ENCODE measurements around the gene MAN2A2. TPM values are rescaled to one million over a fixed set of nuclear protein-coding genes. Genes with fewer than 3 reads are reported as not detected.

The MAN2A2 gene
- total RNA-seq, 1 donor from 2014 or later = 60.2 TPM

DNA sequence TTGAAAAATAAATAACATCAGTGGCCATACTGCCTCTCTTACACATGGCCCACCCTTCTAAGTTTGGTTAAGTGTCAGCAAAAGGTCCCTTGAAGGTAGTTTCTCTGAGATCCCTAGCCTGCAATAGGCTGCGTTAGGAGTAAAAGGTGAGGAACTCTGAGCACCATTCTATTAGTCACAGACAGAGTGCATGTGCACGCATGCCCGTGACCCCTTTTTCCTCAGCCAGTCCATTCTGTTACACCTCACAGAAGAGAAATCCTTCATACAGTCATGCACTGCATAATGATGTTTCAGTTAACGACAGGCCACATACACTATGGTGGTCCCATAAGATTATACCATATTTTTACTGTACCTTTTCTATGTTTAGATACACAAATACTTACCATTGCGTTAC, 64.1 kb downstream of the MAN2A2 start:
- H3K9me3 Mint-ChIP-seq = no peaks in the 10 kb centered on the region
- TF ChIP-seq, protein P1, sequence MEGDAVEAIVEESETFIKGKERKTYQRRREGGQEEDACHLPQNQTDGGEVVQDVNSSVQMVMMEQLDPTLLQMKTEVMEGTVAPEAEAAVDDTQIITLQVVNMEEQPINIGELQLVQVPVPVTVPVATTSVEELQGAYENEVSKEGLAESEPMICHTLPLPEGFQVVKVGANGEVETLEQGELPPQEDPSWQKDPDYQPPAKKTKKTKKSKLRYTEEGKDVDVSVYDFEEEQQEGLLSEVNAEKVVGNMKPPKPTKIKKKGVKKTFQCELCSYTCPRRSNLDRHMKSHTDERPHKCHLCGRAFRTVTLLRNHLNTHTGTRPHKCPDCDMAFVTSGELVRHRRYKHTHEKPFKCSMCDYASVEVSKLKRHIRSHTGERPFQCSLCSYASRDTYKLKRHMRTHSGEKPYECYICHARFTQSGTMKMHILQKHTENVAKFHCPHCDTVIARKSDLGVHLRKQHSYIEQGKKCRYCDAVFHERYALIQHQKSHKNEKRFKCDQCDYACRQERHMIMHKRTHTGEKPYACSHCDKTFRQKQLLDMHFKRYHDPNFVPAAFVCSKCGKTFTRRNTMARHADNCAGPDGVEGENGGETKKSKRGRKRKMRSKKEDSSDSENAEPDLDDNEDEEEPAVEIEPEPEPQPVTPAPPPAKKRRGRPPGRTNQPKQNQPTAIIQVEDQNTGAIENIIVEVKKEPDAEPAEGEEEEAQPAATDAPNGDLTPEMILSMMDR (conservative IDR thresholded peaks at IDR 0.05) = no peak
- no peak for DNase-seq (ENCODE audit: extremely low spot score, unreplicated experiment)
- no peaks in the 10 kb centered on the region for H3K27me3 Mint-ChIP-seq
- H3K27ac Mint-ChIP-seq = no peak overlapping the region
- H3K4me1 Mint-ChIP-seq (ENCODE audit: unreplicated experiment) = peaks cover under 1% of the 10 kb centered on the region
- no peak overlapping the region for H3K4me3 Mint-ChIP-seq
- H3K36me3 Mint-ChIP-seq = peaks cover 10% of the 10 kb centered on the region

DNA sequence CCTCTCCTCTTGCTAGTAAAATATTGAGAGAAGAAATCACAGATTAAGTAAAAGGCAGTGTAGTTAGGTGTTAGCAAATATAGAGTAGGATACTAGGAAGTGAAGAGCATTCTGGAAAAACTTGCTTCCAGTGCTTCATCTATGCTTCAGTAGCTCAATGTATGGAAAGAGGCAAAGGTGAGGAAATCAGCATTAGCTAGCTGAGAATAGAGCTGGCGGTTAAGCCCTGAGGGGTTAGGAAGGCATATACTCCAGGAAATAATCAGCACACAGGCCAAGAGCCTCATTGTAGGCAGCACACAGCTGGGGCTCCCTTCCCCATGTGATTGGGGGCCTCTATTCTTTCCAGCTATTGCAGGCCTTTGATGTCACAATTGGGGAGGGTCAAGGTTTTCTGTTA, 65.3 kb downstream of the MAN2A2 start:
- Mint-ChIP-seq H3K27me3 (no peaks in the 10 kb centered on the region), H3K4me3 (no peak overlapping the region), H3K27ac (no peak overlapping the region), H3K36me3 (peaks cover 9% of the 10 kb centered on the region), H3K9me3 (no peaks in the 10 kb centered on the region), H3K4me1 (ENCODE audit: unreplicated experiment) (no peaks in the 10 kb centered on the region)
- TF ChIP-seq, protein P1 (conservative IDR thresholded peaks at IDR 0.05) = no peak
- no peak for DNase-seq (ENCODE audit: extremely low spot score, unreplicated experiment)

DNA sequence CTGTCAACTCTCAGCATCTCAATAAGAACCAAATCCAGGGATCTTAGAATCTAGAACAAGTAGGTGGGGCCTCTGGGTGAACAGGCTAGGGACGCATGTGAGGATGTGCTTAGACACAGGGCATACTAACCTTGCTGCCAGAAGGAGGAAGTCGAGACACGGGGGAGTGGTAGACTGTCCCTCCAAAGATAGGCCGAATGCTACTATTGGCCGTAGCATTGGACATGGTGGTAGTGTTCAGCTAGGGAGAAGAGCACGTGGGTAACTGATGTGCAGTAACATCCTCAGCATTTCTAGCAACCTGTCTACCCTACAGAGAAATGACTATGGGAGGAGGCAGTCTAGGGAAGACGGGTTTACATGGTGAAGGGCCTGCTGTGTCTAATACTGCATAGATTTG, 67.2 kb downstream of the MAN2A2 start:
- TF ChIP-seq, protein P1 (conservative IDR thresholded peaks at IDR 0.05) = no peak
- DNase-seq (ENCODE audit: extremely low spot score, unreplicated experiment) = no peak
- no peak overlapping the region for H3K27ac Mint-ChIP-seq
- no peaks in the 10 kb centered on the region for H3K4me1 Mint-ChIP-seq (ENCODE audit: unreplicated experiment)
- peaks cover 12% of the 10 kb centered on the region for H3K36me3 Mint-ChIP-seq
- no peak overlapping the region for H3K4me3 Mint-ChIP-seq
- H3K27me3 Mint-ChIP-seq = no peaks in the 10 kb centered on the region
- H3K9me3 Mint-ChIP-seq = no peaks in the 10 kb centered on the region

DNA sequence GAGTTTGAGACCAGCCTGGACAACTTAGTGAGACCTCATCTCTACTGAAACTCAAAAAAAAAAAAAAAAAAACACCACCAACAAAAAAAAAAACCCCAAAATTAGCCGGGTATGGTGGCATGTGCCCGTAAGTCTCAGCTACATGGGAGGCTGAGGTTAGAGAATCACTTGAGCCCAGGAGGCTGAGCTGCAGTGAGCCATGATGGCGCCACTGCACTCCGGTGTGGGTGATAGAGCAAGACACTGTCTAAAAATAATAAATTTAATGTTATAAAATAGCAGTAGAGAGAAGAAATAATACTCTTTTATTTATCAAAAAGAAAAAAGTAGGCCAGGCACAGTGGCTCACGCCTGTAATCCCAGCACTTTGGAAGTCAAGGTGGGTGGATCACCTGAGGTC, 69.0 kb downstream of the MAN2A2 start:
- Mint-ChIP-seq H3K36me3 (peaks cover 15% of the 10 kb centered on the region), H3K4me3 (no peak overlapping the region), H3K9me3 (no peaks in the 10 kb centered on the region), H3K27me3 (no peaks in the 10 kb centered on the region), H3K4me1 (ENCODE audit: unreplicated experiment) (no peaks in the 10 kb centered on the region), H3K27ac (no peak overlapping the region)
- TF ChIP-seq, protein P1 (conservative IDR thresholded peaks at IDR 0.05) = no peak
- DNase-seq (ENCODE audit: extremely low spot score, unreplicated experiment) = no peak

Other genes starting within 250 kb of the MAN2A2 start
- 8.5 and 21.5 TPM in 2 replicates for gene BLM, start 186.0 kb upstream of the MAN2A2 start, total RNA-seq (ENCODE audit: low replicate concordance)
- 37.7 and 62.1 TPM in 2 replicates for gene FURIN, start 34.7 kb upstream of the MAN2A2 start, total RNA-seq (ENCODE audit: low replicate concordance)
- gene FES, start 18.8 kb upstream of the MAN2A2 start, total RNA-seq (ENCODE audit: low replicate concordance) = 3.1 TPM in 2 replicates
- 16.8 and 18.9 TPM in 2 replicates for gene HDDC3, start 29.2 kb downstream of the MAN2A2 start, total RNA-seq (ENCODE audit: low replicate concordance)
- 78.9 and 80.2 TPM in 2 replicates for gene UNC45A, start 32.0 kb downstream of the MAN2A2 start, total RNA-seq (ENCODE audit: low replicate concordance)
- gene RCCD1, start 51.6 kb downstream of the MAN2A2 start, total RNA-seq (ENCODE audit: low replicate concordance) = 14.0 and 20.3 TPM in 2 replicates
- 54.6 and 101 TPM in 2 replicates for gene PRC1, start 91.2 kb downstream of the MAN2A2 start, total RNA-seq (ENCODE audit: low replicate concordance)
- gene VPS33B, start 119.3 kb downstream of the MAN2A2 start, total RNA-seq (ENCODE audit: low replicate concordance) = 20.2 and 25.5 TPM in 2 replicates
- 1.7 and 3.1 TPM in 2 replicates for gene SV2B, start 197.0 kb downstream of the MAN2A2 start, total RNA-seq (ENCODE audit: low replicate concordance)

All from type B pancreatic cell (in vitro differentiated cells).